Astrocyte of the cerebellum (primary cell): ENCODE results near the gene ALS2CL.

ENCODE experiments used
- DNase-seq: peaks from one replicate; pipeline ENCODE4 v3.0.0-alpha.2; 2011; ENCODE audit warnings: low read depth
- H3K4me3 ChIP-seq: 2 replicates; pipeline ENCODE4 v1.5.1; 2011; ENCODE audit warnings: mild to moderate bottlenecking, low read depth, low read length, moderate library complexity
- CTCF ChIP-seq: IDR thresholded peaks from 2 replicates; pipeline ENCODE4 v1.5.1; 2012; ENCODE audit warnings: low read length, low read depth, moderate library complexity, mild to moderate bottlenecking; ENCODE audit errors: missing control alignments
- in situ Hi-C: cut with HindIII; loops from 2 replicates; pipeline ENCODE4 v1.10.0; 2017; ENCODE audit warnings: low sequenced_read_pairs

Gene ALS2CL

GRCh38 chr3:46670000-46670890 is 23.2 kb downstream of the ALS2CL start:
- TF ChIP-seq CTCF: no peak
- no peak overlapping the region for H3K4me3 ChIP-seq
- in situ Hi-C loops: no loop called here
- no peak for DNase-seq

GRCh38 chr3:46669191-46669999 is 24.1 kb downstream of the ALS2CL start:
- no peak for DNase-seq
- no peak for TF ChIP-seq CTCF

GRCh38 chr3:46668591-46668990 is 24.9 kb downstream of the ALS2CL start:
- in situ Hi-C loops: no loop called here
- DNase-seq: no peak

More at GRCh38 chr3:46669191-46669999, 24.1 kb downstream of the ALS2CL start:
- no peak overlapping the region for H3K4me3 ChIP-seq
- in situ Hi-C loops: no loop called here

GRCh38 chr3:46668116-46668515 is 25.4 kb downstream of the ALS2CL start:
- no peak for TF ChIP-seq CTCF
- no peak overlapping the region for H3K4me3 ChIP-seq
- in situ Hi-C loops: no loop called here
- DNase-seq: no peak

More at GRCh38 chr3:46668591-46668990, 24.9 kb downstream of the ALS2CL start:
- no peak for TF ChIP-seq CTCF
- H3K4me3 ChIP-seq: no peak overlapping the region

- in situ Hi-C loops: no loop called here
- no peak for DNase-seq
- no peak for TF ChIP-seq CTCF
- no peak overlapping the region for H3K4me3 ChIP-seq
These were observed 25.8 kb downstream of the ALS2CL start for GRCh38 chr3:46667657-46668056.

- TF ChIP-seq CTCF: no peak
- in situ Hi-C loops: no loop called here
- no peak overlapping the region for H3K4me3 ChIP-seq
- no peak for DNase-seq
These were observed 26.3 kb downstream of the ALS2CL start for GRCh38 chr3:46667061-46667621.
